A673 (cell line): ENCODE data around the gene SLC28A1. TPM values are rescaled to one million over a fixed set of nuclear protein-coding genes. Genes with fewer than 3 reads are reported as not detected.

Experiments
- BruUV-seq: library from RNA; stranded (reverse); fragments of 400-500 nt; replicated peaks from 2 replicates; lab custom pipeline; 2021; lab: Mats Ljungman, UMichigan
- CTCF ChIA-PET: fragments of 300-600 bp; sonication (Branson Sonifier 250); formaldehyde crosslinking; loops from one replicate; lab custom pipeline; 2022; ENCODE audit warnings: antibody characterized with exemption; lab: Charles Lee
- POLR2A ChIA-PET: fragments of 300-600 bp; sonication (Branson Sonifier 250); formaldehyde crosslinking; loops from one replicate; lab custom pipeline; 2022; ENCODE audit warnings: antibody characterized with exemption; ENCODE audit not compliant: low non-redundant PET; lab: Charles Lee
- DNase-seq: peaks from one replicate; pipeline ENCODE4 v3.0.0-alpha.2; 2015; ENCODE audit warnings: low spot score
- H3K27ac ChIP-seq: fragments of 200-600 bp; sonication (generic); 2 replicates; pipeline ENCODE4 v1.5.1; 2016; ENCODE audit warnings: mixed run types, low read depth, mild to moderate bottlenecking, mixed read lengths, antibody characterized with exemption, low read length; ENCODE audit not compliant: poor library complexity, severe bottlenecking
- H3K27me3 ChIP-seq: fragments of 200-600 bp; sonication (generic); replicated peaks from 2 replicates; pipeline ENCODE4 v1.6.1; 2017; ENCODE audit warnings: mixed run types, low read depth, mild to moderate bottlenecking, mixed read lengths, antibody characterized with exemption, low read length; ENCODE audit not compliant: insufficient read depth, poor library complexity
- H3K36me3 ChIP-seq: fragments of 200-600 bp; sonication (generic); 2 replicates; pipeline ENCODE4 v1.6.1; 2016; ENCODE audit warnings: mixed run types, mild to moderate bottlenecking, mixed read lengths, antibody characterized with exemption, low read length; ENCODE audit not compliant: insufficient read depth, poor library complexity, severe bottlenecking
- H3K4me1 ChIP-seq: fragments of 200-600 bp; sonication (generic); 2 replicates; pipeline ENCODE4 v1.6.1; 2017; ENCODE audit warnings: mixed run types, mild to moderate bottlenecking, mixed read lengths, antibody characterized with exemption, low read length; ENCODE audit not compliant: insufficient read depth, poor library complexity, severe bottlenecking
- H3K4me3 ChIP-seq: fragments of 200-600 bp; sonication (generic); 2 replicates; pipeline ENCODE4 v1.5.1; 2016; ENCODE audit warnings: low read depth, mixed run types, mild to moderate bottlenecking, mixed read lengths, low read length; ENCODE audit not compliant: poor library complexity, severe bottlenecking
- H3K9me3 ChIP-seq: fragments of 200-600 bp; sonication (generic); 2 replicates; pipeline ENCODE4 v1.6.1; 2016; ENCODE audit warnings: mixed run types, low read depth, mild to moderate bottlenecking, mixed read lengths, antibody characterized with exemption, low read length; ENCODE audit not compliant: poor library complexity, severe bottlenecking
- CTCF ChIP-seq: fragments of 300-800, 200-600 bp; sonication (generic); conservative IDR thresholded peaks from 2 replicates; pipeline ENCODE4 v1.5.1; 2017; ENCODE audit warnings: low read depth, mild to moderate bottlenecking, antibody characterized with exemption, low read length, moderate library complexity, mixed read lengths
- EZH2 ChIP-seq: fragments of 200-600 bp; sonication (generic); IDR thresholded peaks from 2 replicates; pipeline ENCODE4 v1.6.1; 2017; ENCODE audit warnings: borderline replicate concordance, low read depth, mild to moderate bottlenecking, mixed read lengths, antibody characterized with exemption, low read length; ENCODE audit not compliant: poor library complexity, severe bottlenecking
- intact Hi-C: fragments of 100-400 bp; cut with micrococcal nuclease; formaldehyde crosslinking; loops from one replicate; pipeline ENCODE4 v1.10.0; 2022; ENCODE audit not compliant: unreplicated experiment
- total RNA-seq: library from RNA; stranded (reverse); gene quantifications from 2 replicates; pipeline ENCODE4 v1.2.3, GENCODE V29; 2021

The SLC28A1 gene
- total RNA-seq, 1 experiment from 2014 or later = not detected

GRCh38 chr15:84885801-84886200 lies 1.3 kb downstream of the SLC28A1 start:
- no peak for DNase-seq
- Histone ChIP-seq H3K27me3 (no peaks in the 10 kb centered on the region), H3K27ac (no peak overlapping the region), H3K4me1 (no peaks in the 10 kb centered on the region), H3K4me3 (no peak overlapping the region), H3K9me3 (no peaks in the 10 kb centered on the region), H3K36me3 (no peaks in the 10 kb centered on the region)
- no peak for TF ChIP-seq CTCF
- no peak for TF ChIP-seq EZH2
- intact Hi-C loops = no loop called here
- ChIA-PET POLR2A (no interaction called here), CTCF (no interaction called here)
- BruUV-seq = no TSS peak

GRCh38 chr15:84886211-84886983 lies 1.9 kb downstream of the SLC28A1 start:
- no peak for DNase-seq
- Histone ChIP-seq H3K4me1 (no peaks in the 10 kb centered on the region), H3K27me3 (no peaks in the 10 kb centered on the region), H3K9me3 (no peaks in the 10 kb centered on the region), H3K4me3 (no peak overlapping the region), H3K27ac (no peak overlapping the region), H3K36me3 (no peaks in the 10 kb centered on the region)
- intact Hi-C loops = no loop called here
- ChIA-PET POLR2A (no interaction called here), CTCF (no interaction called here)
- TF ChIP-seq EZH2 (no peak), CTCF (no peak)
- BruUV-seq = no TSS peak

- Histone ChIP-seq H3K36me3 (no peaks in the 10 kb centered on the region), H3K4me1 (no peaks in the 10 kb centered on the region), H3K27me3 (no peaks in the 10 kb centered on the region), H3K27ac (no peak overlapping the region), H3K4me3 (no peak overlapping the region), H3K9me3 (no peaks in the 10 kb centered on the region)
- no peak for DNase-seq
- TF ChIP-seq EZH2 = no peak
- no peak for TF ChIP-seq CTCF
- BruUV-seq = no TSS peak
- ChIA-PET CTCF (no interaction called here), POLR2A (no interaction called here)
- intact Hi-C loops = no loop called here
These were observed 2.5 kb downstream of the SLC28A1 start for GRCh38 chr15:84886984-84887299.
